Mesendoderm (in vitro differentiated cells): ENCODE data around the gene REXO4.

ENCODE experiments used
- DNase-seq: peaks from one replicate; pipeline ENCODE4 v3.0.0; 2013
- H2AK5ac ChIP-seq: 2 replicates; pipeline ENCODE4 v1.6.1; 2013; ENCODE audit warnings: low read length, inconsistent platforms
- H2BK120ac ChIP-seq: 2 replicates; pipeline ENCODE4 v1.6.1; 2013; ENCODE audit warnings: low read depth, mild to moderate bottlenecking, low read length, moderate library complexity, mixed read lengths
- H2BK15ac ChIP-seq: replicated peaks from 2 replicates; pipeline ENCODE4 v1.6.1; 2013; ENCODE audit warnings: low read depth, mild to moderate bottlenecking, moderate library complexity
- H2BK5ac ChIP-seq: 2 replicates; pipeline ENCODE4 v1.6.1; 2013; ENCODE audit warnings: low read length, inconsistent platforms
- H3K18ac ChIP-seq: 2 replicates; pipeline ENCODE4 v1.6.1; 2013; ENCODE audit warnings: mild to moderate bottlenecking, low read length, mixed read lengths
- H3K23ac ChIP-seq: one replicate; pipeline ENCODE4 v1.6.1; 2013; ENCODE audit warnings: low read length
- H3K27ac ChIP-seq: 2 replicates; pipeline ENCODE4 v1.5.1; 2013; ENCODE audit warnings: low read depth, mild to moderate bottlenecking, inconsistent platforms, low read length, moderate library complexity
- H3K27me3 ChIP-seq: 2 replicates; pipeline ENCODE4 v1.6.1; 2013; ENCODE audit warnings: low read length, control low read depth, mild to moderate bottlenecking, inconsistent platforms; ENCODE audit not compliant: insufficient read depth, poor library complexity
- H3K36me3 ChIP-seq: 2 replicates; pipeline ENCODE4 v1.6.1; 2013; ENCODE audit warnings: low read length, inconsistent platforms; ENCODE audit not compliant: control insufficient read depth, insufficient read depth
- H3K4ac ChIP-seq: one replicate; pipeline ENCODE4 v1.6.1; 2013; ENCODE audit warnings: low read depth, mild to moderate bottlenecking, low read length, moderate library complexity
- H3K4me1 ChIP-seq: 2 replicates; pipeline ENCODE4 v1.6.1; 2013; ENCODE audit warnings: low read depth, low read length, inconsistent platforms; ENCODE audit not compliant: control insufficient read depth
- H3K4me2 ChIP-seq: 2 replicates; pipeline ENCODE4 v1.6.1; 2013; ENCODE audit warnings: low read length
- H3K4me3 ChIP-seq: 2 replicates; pipeline ENCODE4 v1.5.1; 2013; ENCODE audit warnings: mild to moderate bottlenecking, low read length
- H3K56ac ChIP-seq: one replicate; pipeline ENCODE4 v1.6.1; 2013; ENCODE audit warnings: low read length
- H3K79me1 ChIP-seq: 2 replicates; pipeline ENCODE4 v1.6.1; 2013; ENCODE audit warnings: low read length, inconsistent platforms
- H3K79me2 ChIP-seq: 2 replicates; pipeline ENCODE4 v1.6.1; 2013; ENCODE audit warnings: mild to moderate bottlenecking, low read length; ENCODE audit not compliant: control insufficient read depth, insufficient read depth
- H3K9ac ChIP-seq: 2 replicates; pipeline ENCODE4 v1.6.1; 2013; ENCODE audit warnings: low read length, inconsistent platforms
- H4K5ac ChIP-seq: one replicate; pipeline ENCODE4 v1.6.1; 2013; ENCODE audit warnings: low read length
- H4K8ac ChIP-seq: one replicate; pipeline ENCODE4 v1.6.1; 2013; ENCODE audit warnings: low read depth, mild to moderate bottlenecking, control low read depth, low read length, moderate library complexity
- WGBS: extraction: QIAGEN DNeasy Blood & Tissue Kit; methylation state at CpG from one replicate; pipeline ENCODE4 v1.1.7; 2013; ENCODE audit warnings: low lambda C conversion rate, missing lambda C conversion rate; ENCODE audit not compliant: insufficient coverage; ENCODE audit errors: extremely low coverage; 5-methylcytosine and 5-hydroxymethylcytosine counted together

Gene REXO4

DNA sequence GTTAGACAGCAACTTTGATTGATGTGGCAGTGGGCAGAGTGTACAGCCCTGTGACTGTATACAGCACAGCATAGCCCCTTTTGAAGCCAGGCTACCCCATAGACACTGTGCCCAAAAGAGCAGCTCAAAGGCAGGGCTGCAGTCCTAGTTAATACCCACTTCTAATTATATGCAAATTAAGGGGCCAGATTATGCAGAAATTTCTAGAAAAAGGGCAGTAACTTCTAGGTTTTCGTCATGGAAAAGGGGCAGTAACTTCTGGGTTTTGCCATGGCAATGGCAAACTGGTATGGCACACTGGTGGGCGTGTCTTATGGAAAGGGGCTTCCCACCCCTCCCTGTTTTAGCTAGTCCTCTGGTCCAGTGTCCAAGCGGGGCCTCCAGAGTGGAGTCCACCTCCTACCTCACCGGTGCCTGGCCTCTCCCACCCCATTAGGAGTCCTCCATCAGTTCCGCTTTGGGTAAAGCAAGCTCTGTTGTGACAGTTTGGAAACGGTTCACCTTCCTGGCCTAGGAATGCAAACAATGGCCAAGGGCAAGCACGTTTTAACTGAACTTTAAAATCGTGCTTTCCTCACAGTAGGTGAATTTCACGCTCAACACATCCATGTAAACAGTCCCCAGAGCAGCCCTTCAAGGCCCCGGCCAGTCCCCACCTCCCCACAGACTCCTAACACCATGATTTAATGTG, 10.0 kb upstream of the REXO4 start:
- Histone ChIP-seq H3K4ac (no peak overlapping the region), H2BK5ac (no peak overlapping the region), H3K18ac (no peak overlapping the region), H3K79me1 (no peaks in the 10 kb centered on the region), H3K4me1 (peaks cover 2% of the 10 kb centered on the region), H3K27me3 (no peaks in the 10 kb centered on the region), H4K5ac (no peak overlapping the region), H2BK120ac (no peak overlapping the region), H3K4me2 (peak overlapping the region; percentile 73), H3K9ac (peak overlapping the region; percentile 74), H3K56ac (peak overlapping the region; percentile 45), H3K27ac (no peak overlapping the region), H3K79me2 (no peaks in the 10 kb centered on the region), H3K36me3 (no peaks in the 10 kb centered on the region), H3K23ac (no peak overlapping the region), H2AK5ac (no peak overlapping the region), H3K4me3 (peak overlapping the region; percentile 16), H2BK15ac (no peak overlapping the region), H4K8ac (no peak overlapping the region)
- no CpG with 5 or more reads among the region's 10 CpGs for WGBS
- DNase-seq = peak; percentile 30

DNA sequence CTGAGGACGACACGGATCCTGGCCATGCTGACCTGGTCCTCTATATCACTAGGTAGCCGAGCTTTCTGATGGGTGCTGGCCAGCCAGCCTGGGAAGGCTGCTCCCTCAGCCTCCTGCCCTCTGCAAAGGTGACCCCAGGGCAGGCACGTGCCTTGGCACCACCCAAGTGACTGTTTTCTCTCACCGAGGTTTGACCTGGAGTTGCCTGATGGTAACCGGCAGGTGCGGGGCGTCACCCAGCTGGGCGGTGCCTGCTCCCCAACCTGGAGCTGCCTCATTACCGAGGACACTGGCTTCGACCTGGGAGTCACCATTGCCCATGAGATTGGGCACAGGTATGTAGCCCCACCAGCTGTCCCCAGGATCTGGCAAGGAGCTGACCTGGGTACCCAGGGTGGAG, 8.2 kb upstream of the REXO4 start:
- H2BK15ac ChIP-seq = no peak overlapping the region
- no peaks in the 10 kb centered on the region for H3K79me1 ChIP-seq
- no peak overlapping the region for H3K56ac ChIP-seq
- H3K18ac ChIP-seq = no peak overlapping the region
- no peak overlapping the region for H3K9ac ChIP-seq
- no peak overlapping the region for H2BK120ac ChIP-seq
- H3K4me2 ChIP-seq = no peak overlapping the region
- H3K27me3 ChIP-seq = no peaks in the 10 kb centered on the region
- DNase-seq = no peak
- H3K27ac ChIP-seq = no peak overlapping the region
- H3K79me2 ChIP-seq = no peaks in the 10 kb centered on the region
- no peak overlapping the region for H2BK5ac ChIP-seq
- no peaks in the 10 kb centered on the region for H3K36me3 ChIP-seq
- no peak overlapping the region for H2AK5ac ChIP-seq
- no peak overlapping the region for H3K23ac ChIP-seq
- no peak overlapping the region for H3K4me3 ChIP-seq
- no peak overlapping the region for H4K8ac ChIP-seq
- H4K5ac ChIP-seq = no peak overlapping the region
- H3K4me1 ChIP-seq = peaks cover 2% of the 10 kb centered on the region
- no CpG with 5 or more reads among the region's 11 CpGs for whole genome bisulfite sequencing
- no peak overlapping the region for H3K4ac ChIP-seq

GRCh38 chr9:133425049-133425632, 7.3 kb upstream of the REXO4 start:
- Histone ChIP-seq H3K4me3 (no peak overlapping the region), H3K79me2 (no peaks in the 10 kb centered on the region), H3K79me1 (no peaks in the 10 kb centered on the region), H2BK120ac (no peak overlapping the region), H3K4me2 (no peak overlapping the region), H4K5ac (no peak overlapping the region), H3K36me3 (no peaks in the 10 kb centered on the region), H3K27me3 (no peaks in the 10 kb centered on the region), H3K23ac (no peak overlapping the region), H4K8ac (no peak overlapping the region), H3K9ac (no peak overlapping the region), H3K56ac (no peak overlapping the region), H3K4me1 (peaks cover 2% of the 10 kb centered on the region), H2BK5ac (no peak overlapping the region), H3K27ac (no peak overlapping the region), H2BK15ac (no peak overlapping the region), H2AK5ac (no peak overlapping the region), H3K18ac (no peak overlapping the region), H3K4ac (no peak overlapping the region)
- no peak for DNase-seq
- no CpG with 5 or more reads among the region's 22 CpGs for WGBS

DNA sequence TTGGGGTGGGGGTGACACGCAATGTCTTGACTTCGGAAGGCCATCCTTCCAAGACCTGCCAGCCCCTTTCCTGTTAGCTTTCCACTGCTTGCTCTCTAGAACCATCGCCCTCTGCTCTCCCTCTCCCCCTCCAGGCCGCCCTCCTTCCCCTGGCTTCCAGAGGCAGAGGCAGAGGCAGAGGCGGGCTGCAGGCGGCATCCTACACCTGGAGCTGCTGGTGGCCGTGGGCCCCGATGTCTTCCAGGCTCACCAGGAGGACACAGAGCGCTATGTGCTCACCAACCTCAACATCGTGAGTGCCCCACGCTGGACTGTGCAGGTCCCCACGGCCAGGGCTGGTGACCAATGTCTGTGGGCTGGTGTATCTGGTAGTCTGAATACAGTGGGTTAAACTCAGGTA, 6.4 kb upstream of the REXO4 start:
- DNase-seq = no peak
- no peak overlapping the region for H3K23ac ChIP-seq
- H4K5ac ChIP-seq = no peak overlapping the region
- no peaks in the 10 kb centered on the region for H3K79me2 ChIP-seq
- no peak overlapping the region for H2AK5ac ChIP-seq
- H3K27ac ChIP-seq = no peak overlapping the region
- H3K79me1 ChIP-seq = no peaks in the 10 kb centered on the region
- no peak overlapping the region for H3K4ac ChIP-seq
- H3K4me2 ChIP-seq = no peak overlapping the region
- no peak overlapping the region for H4K8ac ChIP-seq
- H3K4me3 ChIP-seq = no peak overlapping the region
- no peaks in the 10 kb centered on the region for H3K27me3 ChIP-seq
- H2BK15ac ChIP-seq = no peak overlapping the region
- peaks cover 2% of the 10 kb centered on the region for H3K4me1 ChIP-seq
- H2BK120ac ChIP-seq = no peak overlapping the region
- no peak overlapping the region for H3K18ac ChIP-seq
- H2BK5ac ChIP-seq = no peak overlapping the region
- H3K9ac ChIP-seq = no peak overlapping the region
- H3K56ac ChIP-seq = no peak overlapping the region
- H3K36me3 ChIP-seq = no peaks in the 10 kb centered on the region
- no CpG with 5 or more reads among the region's 12 CpGs for WGBS

GRCh38 chr9:133423216-133423615, 5.4 kb upstream of the REXO4 start:
- H4K8ac ChIP-seq = no peak overlapping the region
- H3K36me3 ChIP-seq = no peaks in the 10 kb centered on the region
- H3K4me3 ChIP-seq = no peak overlapping the region
- H3K79me1 ChIP-seq = no peaks in the 10 kb centered on the region
- no peak for DNase-seq
- H3K9ac ChIP-seq = no peak overlapping the region
- no peak overlapping the region for H2AK5ac ChIP-seq
- no peaks in the 10 kb centered on the region for H3K79me2 ChIP-seq
- no peak overlapping the region for H3K4me2 ChIP-seq
- no peaks in the 10 kb centered on the region for H3K27me3 ChIP-seq
- H3K27ac ChIP-seq = no peak overlapping the region
- no peak overlapping the region for H3K18ac ChIP-seq
- no peak overlapping the region for H3K4ac ChIP-seq
- H3K56ac ChIP-seq = no peak overlapping the region
- no peak overlapping the region for H2BK15ac ChIP-seq
- H2BK5ac ChIP-seq = no peak overlapping the region
- peaks cover 2% of the 10 kb centered on the region for H3K4me1 ChIP-seq
- no peak overlapping the region for H4K5ac ChIP-seq
- WGBS = no CpG with 5 or more reads among the region's 3 CpGs
- H3K23ac ChIP-seq = no peak overlapping the region
- no peak overlapping the region for H2BK120ac ChIP-seq
